ENCODE results near the gene RTRAF.

DNA sequence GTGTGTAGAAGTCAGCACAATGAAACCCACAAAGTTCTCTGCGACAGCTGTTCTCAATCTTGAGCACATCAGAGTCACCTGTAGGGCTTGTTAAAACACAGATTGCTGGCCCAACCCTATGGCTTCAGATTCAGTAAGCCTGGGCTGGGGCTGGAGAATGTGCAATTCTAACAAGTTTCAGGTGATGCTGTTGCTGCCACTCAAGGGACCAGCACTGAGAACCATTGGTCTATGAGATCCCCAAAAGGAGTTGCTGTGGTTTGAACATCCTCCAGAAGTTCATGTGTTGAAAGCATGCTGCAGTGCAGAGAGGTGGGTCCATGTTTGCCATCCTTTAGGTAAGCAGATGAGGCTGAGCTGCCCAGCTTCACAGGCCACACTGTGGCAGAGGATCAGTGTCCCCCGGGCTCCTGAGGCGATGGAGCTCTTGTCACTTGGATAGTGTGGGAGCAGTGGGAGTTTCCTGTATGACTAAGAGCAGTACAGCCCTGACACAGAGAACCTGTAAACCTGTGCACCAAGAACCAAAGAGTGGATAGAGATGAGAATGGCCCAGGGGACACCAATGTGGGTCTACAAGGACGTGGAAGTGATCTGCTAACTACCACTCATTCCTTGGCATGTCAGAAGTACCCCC, 8.0 kb upstream of the RTRAF start:
- TF ChIP-seq, protein P1, sequence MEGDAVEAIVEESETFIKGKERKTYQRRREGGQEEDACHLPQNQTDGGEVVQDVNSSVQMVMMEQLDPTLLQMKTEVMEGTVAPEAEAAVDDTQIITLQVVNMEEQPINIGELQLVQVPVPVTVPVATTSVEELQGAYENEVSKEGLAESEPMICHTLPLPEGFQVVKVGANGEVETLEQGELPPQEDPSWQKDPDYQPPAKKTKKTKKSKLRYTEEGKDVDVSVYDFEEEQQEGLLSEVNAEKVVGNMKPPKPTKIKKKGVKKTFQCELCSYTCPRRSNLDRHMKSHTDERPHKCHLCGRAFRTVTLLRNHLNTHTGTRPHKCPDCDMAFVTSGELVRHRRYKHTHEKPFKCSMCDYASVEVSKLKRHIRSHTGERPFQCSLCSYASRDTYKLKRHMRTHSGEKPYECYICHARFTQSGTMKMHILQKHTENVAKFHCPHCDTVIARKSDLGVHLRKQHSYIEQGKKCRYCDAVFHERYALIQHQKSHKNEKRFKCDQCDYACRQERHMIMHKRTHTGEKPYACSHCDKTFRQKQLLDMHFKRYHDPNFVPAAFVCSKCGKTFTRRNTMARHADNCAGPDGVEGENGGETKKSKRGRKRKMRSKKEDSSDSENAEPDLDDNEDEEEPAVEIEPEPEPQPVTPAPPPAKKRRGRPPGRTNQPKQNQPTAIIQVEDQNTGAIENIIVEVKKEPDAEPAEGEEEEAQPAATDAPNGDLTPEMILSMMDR (conservative IDR thresholded peaks at IDR 0.05 in 1 of 2, IDR thresholded peaks at IDR 0.05 in 1 of 2; ENCODE audit: extremely low read depth in 1 of 2, insufficient read depth in 1 of 2, low read depth in 1 of 2, low read length in 2 of 2) = no peak
- no peak for TF ChIP-seq EZH2 (IDR thresholded peaks at IDR 0.05; ENCODE audit: borderline replicate concordance, low read length)
